ENCODE data around the gene MOB3B.

Gene MOB3B

DNA sequence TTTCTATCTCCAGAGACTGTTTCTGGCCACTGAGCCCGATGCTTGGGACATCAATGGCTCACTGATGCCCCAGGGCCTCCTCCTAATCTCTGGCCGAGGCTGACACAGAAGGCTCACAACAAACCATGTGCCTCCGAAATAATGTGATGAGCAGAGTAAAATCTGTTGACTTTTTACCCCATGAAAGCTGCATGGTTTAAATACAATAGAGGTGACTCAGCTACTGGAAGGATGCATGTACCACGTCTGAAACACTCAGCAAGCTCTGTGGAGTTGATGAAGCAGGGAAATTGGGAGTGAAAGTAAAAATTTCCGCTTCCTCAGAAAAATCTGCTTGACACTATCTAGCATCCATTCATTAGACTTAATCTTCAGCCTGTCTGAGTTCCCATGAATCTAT, 121.6 kb downstream of the MOB3B start:
- no peak overlapping the region for H3K4me3 ChIP-seq
- peaks cover 0 to 15% (median 5%) of the 10 kb centered on the region in 4 donors for H3K4me1 ChIP-seq
- TF ChIP-seq, protein P1, sequence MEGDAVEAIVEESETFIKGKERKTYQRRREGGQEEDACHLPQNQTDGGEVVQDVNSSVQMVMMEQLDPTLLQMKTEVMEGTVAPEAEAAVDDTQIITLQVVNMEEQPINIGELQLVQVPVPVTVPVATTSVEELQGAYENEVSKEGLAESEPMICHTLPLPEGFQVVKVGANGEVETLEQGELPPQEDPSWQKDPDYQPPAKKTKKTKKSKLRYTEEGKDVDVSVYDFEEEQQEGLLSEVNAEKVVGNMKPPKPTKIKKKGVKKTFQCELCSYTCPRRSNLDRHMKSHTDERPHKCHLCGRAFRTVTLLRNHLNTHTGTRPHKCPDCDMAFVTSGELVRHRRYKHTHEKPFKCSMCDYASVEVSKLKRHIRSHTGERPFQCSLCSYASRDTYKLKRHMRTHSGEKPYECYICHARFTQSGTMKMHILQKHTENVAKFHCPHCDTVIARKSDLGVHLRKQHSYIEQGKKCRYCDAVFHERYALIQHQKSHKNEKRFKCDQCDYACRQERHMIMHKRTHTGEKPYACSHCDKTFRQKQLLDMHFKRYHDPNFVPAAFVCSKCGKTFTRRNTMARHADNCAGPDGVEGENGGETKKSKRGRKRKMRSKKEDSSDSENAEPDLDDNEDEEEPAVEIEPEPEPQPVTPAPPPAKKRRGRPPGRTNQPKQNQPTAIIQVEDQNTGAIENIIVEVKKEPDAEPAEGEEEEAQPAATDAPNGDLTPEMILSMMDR (IDR thresholded peaks at IDR 0.05) = no peak
- no peak overlapping the region for H3K27ac ChIP-seq
- H3K27me3 ChIP-seq = no peaks in the 10 kb centered on the region
- no peaks in the 10 kb centered on the region for H3K9me3 ChIP-seq
- DNase-seq = no peak
- no peaks in the 10 kb centered on the region for H3K36me3 ChIP-seq
- intact Hi-C loops (cut with DNase I; ENCODE audit: low total_unique reads) = no loop called here

DNA sequence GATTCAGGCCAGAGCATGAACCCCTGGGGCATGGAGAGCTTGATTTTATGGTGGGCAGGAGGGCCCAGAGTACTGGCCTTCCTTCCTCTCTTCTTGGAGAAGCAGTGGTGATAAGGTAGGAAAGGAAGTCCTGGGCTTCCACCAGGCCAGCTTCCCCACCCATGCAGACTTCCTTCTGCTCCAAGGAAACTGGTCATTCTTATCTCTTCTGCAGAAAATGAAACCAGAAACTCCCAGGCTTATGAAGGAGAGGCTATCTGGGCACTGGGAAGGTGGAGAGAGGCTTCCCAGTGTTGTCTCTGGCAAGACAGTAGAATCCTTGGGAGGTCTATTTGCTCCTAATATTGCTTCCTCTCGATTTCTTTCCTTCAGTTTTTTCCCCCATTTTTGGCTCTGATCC, 122.1 kb downstream of the MOB3B start:
- H3K4me3 ChIP-seq = no peak overlapping the region
- no peaks in the 10 kb centered on the region for H3K36me3 ChIP-seq
- H3K9me3 ChIP-seq = no peaks in the 10 kb centered on the region
- TF ChIP-seq, protein P1 (IDR thresholded peaks at IDR 0.05) = no peak
- no peak for DNase-seq
- peaks cover 0 to 10% (median under 1%) of the 10 kb centered on the region in 4 donors for H3K4me1 ChIP-seq
- H3K27ac ChIP-seq = no peak overlapping the region
- no peaks in the 10 kb centered on the region for H3K27me3 ChIP-seq
- intact Hi-C loops (cut with DNase I; ENCODE audit: low total_unique reads) = no loop called here

DNA sequence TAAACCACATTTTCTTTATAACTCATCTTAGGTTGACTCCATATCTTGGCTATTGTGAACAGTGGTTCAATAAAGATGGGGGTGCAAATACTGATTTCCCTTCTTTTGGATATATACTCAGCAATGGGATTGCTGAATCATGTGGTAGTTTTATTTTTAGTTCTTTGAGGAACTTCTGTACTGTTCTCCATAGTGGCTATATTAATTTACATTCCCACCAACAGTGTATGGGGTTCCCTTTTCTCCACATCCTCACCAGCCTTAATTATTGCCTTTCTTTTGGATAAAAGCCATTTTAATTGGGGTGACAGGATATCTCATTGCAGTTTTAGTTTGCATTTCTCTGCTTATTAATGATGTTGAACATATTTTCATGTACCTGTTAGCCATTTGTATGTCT, 125.0 kb downstream of the MOB3B start:
- Histone ChIP-seq H3K4me3 (no peak overlapping the region), H3K9me3 (no peaks in the 10 kb centered on the region), H3K4me1 (peaks cover 0 to 5% (median 0%) of the 10 kb centered on the region in 4 donors), H3K27me3 (no peaks in the 10 kb centered on the region), H3K36me3 (no peaks in the 10 kb centered on the region), H3K27ac (no peak overlapping the region)
- no peak for DNase-seq
- TF ChIP-seq, protein P1 (IDR thresholded peaks at IDR 0.05) = no peak
- intact Hi-C loops (cut with DNase I; ENCODE audit: low total_unique reads) = no loop called here

DNA sequence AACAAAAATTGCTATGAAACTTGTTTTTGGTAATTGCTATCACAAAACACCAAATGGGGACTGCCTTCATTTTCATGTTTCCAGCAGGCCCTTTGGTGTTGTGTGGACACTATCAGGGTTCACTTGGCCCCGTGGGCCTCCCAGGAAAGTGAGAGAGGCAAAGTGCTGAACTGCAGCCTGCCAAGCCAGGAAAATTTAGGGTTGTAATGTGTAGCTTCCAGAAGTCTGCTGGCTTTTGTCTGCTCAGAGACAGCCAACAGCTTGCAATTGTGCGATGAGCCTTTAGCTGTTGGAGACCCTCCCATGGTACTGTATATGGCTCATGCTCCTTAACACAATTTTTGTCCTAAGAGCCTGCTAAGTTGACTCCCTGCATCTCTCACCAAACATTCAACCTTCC, 127.0 kb downstream of the MOB3B start:
- no peak overlapping the region for H3K27ac ChIP-seq
- intact Hi-C loops (cut with DNase I; ENCODE audit: low total_unique reads) = no loop called here
- no peaks in the 10 kb centered on the region for H3K36me3 ChIP-seq
- no peaks in the 10 kb centered on the region for H3K4me1 ChIP-seq
- DNase-seq = no peak
- no peaks in the 10 kb centered on the region for H3K27me3 ChIP-seq
- no peaks in the 10 kb centered on the region for H3K9me3 ChIP-seq
- TF ChIP-seq, protein P1 (IDR thresholded peaks at IDR 0.05) = no peak
- H3K4me3 ChIP-seq = no peak overlapping the region

DNA sequence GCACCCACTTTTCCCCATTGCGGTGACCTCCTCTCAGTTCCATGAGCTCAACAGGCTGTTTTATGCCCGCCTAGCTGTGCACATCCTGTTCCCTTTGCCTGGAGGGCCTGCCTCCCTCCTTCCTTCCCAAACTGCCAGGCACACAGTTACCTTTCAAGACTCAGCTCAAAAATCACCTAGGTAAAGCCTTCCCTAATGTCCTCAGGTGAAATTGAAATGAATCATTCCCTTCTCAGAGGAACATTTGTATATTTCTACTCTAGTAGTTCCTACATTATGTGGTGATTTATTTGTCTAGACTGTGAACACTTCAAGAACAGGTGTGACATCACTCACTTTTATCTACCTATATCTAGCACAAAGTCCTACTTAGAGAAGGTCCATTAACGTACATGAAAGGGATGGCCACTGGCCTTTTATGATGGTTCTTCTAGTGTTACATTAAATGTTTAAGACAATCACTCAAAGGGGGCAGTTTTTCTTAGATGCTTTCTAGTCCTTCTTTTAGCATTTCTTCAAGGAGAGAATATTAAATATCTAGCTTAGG, 129.2 kb downstream of the MOB3B start:
- intact Hi-C loops (cut with DNase I; ENCODE audit: low total_unique reads) = no loop called here
- Histone ChIP-seq H3K36me3 (no peaks in the 10 kb centered on the region), H3K27ac (no peak overlapping the region), H3K4me3 (no peak overlapping the region), H3K27me3 (no peaks in the 10 kb centered on the region), H3K4me1 (peaks cover 0 to 7% (median 4%) of the 10 kb centered on the region in 4 donors), H3K9me3 (no peaks in the 10 kb centered on the region)
- TF ChIP-seq, protein P1 (IDR thresholded peaks at IDR 0.05) = no peak
- DNase-seq = no peak
